ENCODE results near the gene WWOX. TPM values are rescaled to one million over a fixed set of nuclear protein-coding genes. Genes with fewer than 3 reads are reported as not detected.

WWOX gene
- total RNA-seq, 1 donor from 2014 or later, result 16.1 TPM

Other genes with a start within 250 kb of the WWOX start
- not detected in 2 replicates for gene CLEC3A, start 77.1 kb upstream of the WWOX start, total RNA-seq